ENCODE measurements around the gene NUDT21. TPM values are rescaled to one million over a fixed set of nuclear protein-coding genes. Genes with fewer than 3 reads are reported as not detected.

NUDT21 gene
- total RNA-seq, 1 donor from 2014 or later = 141 TPM

DNA sequence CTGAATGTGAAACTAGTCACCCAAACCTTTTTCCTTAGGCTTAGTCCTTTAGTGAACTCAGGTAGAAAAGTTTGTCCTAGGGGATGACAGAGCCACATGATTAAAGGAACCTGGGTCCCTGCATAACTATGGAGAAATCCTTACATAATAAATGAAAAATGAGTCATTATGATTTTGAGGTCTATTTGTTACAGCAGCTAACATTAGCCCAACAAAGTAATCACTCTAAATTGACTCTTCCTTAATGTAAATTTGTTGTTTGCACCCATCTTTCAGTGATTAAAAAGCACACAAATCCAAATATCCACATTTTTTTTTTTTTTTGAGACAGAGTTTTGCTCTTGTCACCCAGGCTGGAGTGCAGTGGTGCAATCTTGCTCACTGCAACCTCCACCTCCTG lies 32.3 kb upstream of the NUDT21 start:
- Mint-ChIP-seq H3K27ac (no peak overlapping the region), H3K27me3 (ENCODE audit: low read depth) (no peaks in the 10 kb centered on the region), H3K9me3 (peaks cover 3% of the 10 kb centered on the region), H3K36me3 (peaks cover 32% of the 10 kb centered on the region), H3K4me3 (no peak overlapping the region), H3K4me1 (peaks cover 4% of the 10 kb centered on the region)
- TF ChIP-seq CTCF (IDR thresholded peaks at IDR 0.05; ENCODE audit: unreplicated experiment) = no peak
- no peak for DNase-seq (ENCODE audit: low spot score in 2 of 2, unreplicated experiment in 2 of 2)

- peaks cover 4% of the 10 kb centered on the region for H3K4me1 Mint-ChIP-seq
- H3K27ac Mint-ChIP-seq = no peak overlapping the region
- peaks cover 32% of the 10 kb centered on the region for H3K36me3 Mint-ChIP-seq
- no peak for TF ChIP-seq CTCF (IDR thresholded peaks at IDR 0.05; ENCODE audit: unreplicated experiment)
- no peak overlapping the region for H3K4me3 Mint-ChIP-seq
- DNase-seq (ENCODE audit: low spot score in 2 of 2, unreplicated experiment in 2 of 2) = no peak
- H3K27me3 Mint-ChIP-seq (ENCODE audit: low read depth) = no peaks in the 10 kb centered on the region
- peaks cover 3% of the 10 kb centered on the region for H3K9me3 Mint-ChIP-seq
These were observed 31.6 kb upstream of the NUDT21 start for GRCh38 chr16:56482683-56483236.

DNA sequence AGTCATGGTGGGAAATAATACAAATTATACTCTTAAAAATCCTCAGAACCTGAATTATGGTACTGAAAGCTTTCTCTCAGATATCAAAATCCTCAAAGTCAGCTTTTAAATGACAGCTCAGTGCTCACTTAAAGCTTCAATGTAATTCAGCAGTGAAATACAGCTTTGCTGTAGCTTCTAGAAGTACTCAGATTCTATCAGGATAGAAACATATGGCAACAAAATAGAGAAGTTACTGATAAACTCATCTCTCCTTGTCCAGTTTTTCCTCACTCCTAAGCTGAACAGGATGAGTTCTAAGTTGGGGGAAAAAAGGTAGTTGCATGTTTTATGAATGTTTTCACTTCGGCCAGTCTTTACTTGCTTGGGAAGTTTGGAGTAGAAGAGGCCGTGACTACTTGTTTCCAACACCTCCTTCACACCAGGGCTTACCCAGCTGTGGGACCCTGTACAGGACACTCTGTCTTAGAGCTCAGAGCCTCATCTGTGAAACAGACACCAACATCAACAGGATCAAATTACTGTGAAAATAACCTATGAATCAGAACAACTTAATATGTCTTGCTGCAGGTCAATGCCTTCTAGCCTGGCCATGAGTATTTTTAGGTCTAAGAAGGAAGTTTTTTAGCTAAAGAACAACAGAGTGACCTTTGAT lies 30.5 kb upstream of the NUDT21 start:
- Mint-ChIP-seq H3K9me3 (peaks cover 3% of the 10 kb centered on the region), H3K4me1 (peaks cover 4% of the 10 kb centered on the region), H3K4me3 (no peak overlapping the region), H3K27me3 (ENCODE audit: low read depth) (no peaks in the 10 kb centered on the region), H3K27ac (no peak overlapping the region), H3K36me3 (peaks cover 40% of the 10 kb centered on the region)
- DNase-seq (ENCODE audit: low spot score in 2 of 2, unreplicated experiment in 2 of 2) = no peak
- TF ChIP-seq CTCF (IDR thresholded peaks at IDR 0.05; ENCODE audit: unreplicated experiment) = no peak

DNA sequence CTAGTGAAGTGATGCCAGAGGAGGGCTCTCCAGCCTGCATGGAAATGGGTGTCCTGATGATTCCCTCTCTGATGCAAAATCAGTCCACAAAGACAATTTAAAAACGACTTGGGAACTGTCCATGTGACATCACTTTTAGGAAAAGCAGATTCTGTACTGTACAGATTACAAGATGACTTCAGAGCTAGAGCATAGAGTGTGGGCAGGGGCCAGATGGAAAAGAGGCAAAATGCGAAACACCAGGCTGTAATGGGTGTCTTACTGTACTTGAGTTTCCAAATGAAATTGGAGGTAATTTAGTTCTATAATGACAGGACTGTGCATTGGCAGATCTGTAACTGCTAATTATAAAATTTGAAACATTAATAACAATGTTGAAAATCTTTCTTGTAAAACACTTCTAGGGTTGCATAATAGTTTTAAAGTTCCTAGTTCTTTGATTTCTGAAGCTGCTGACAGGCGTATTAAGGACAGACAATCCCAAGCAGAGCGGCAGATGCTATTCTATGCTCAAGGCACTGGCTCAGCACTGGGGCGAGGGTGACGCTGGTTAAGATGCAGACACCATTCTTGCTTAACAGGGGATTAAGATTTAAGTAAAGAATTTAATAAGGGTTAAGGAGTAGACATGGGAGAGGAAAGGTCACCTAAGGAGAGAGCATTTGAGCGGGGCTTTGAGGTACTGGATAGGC lies 29.8 kb upstream of the NUDT21 start:
- Mint-ChIP-seq H3K4me3 (no peak overlapping the region), H3K27ac (no peak overlapping the region), H3K27me3 (ENCODE audit: low read depth) (no peaks in the 10 kb centered on the region), H3K36me3 (peaks cover 39% of the 10 kb centered on the region), H3K9me3 (no peaks in the 10 kb centered on the region), H3K4me1 (peaks cover 4% of the 10 kb centered on the region)
- TF ChIP-seq CTCF (IDR thresholded peaks at IDR 0.05; ENCODE audit: unreplicated experiment) = no peak
- no peak for DNase-seq (ENCODE audit: low spot score in 2 of 2, unreplicated experiment in 2 of 2)

DNA sequence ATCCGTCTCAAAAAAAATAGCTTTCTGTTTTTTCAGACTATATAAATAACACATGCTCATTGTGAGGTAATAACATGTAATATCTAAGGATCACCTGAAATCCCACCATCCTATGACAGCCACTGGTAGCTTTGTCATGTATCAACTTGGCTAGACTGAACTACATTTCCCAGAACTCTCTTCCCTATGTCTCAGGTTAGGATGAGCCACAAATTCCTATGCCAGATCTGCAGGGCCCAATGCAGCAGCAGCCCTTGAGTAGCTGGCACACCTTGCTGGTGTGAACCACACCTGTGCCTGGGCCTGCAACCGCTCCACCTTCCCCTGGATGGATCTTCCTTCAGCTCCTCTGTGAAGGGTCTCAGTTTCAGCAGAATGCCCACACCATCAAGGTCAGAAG lies 28.3 kb upstream of the NUDT21 start:
- Mint-ChIP-seq H3K27me3 (ENCODE audit: low read depth) (no peaks in the 10 kb centered on the region), H3K27ac (no peak overlapping the region), H3K4me3 (no peak overlapping the region), H3K9me3 (no peaks in the 10 kb centered on the region), H3K4me1 (no peaks in the 10 kb centered on the region), H3K36me3 (peaks cover 35% of the 10 kb centered on the region)
- no peak for TF ChIP-seq CTCF (IDR thresholded peaks at IDR 0.05; ENCODE audit: unreplicated experiment)
- DNase-seq (ENCODE audit: low spot score in 2 of 2, unreplicated experiment in 2 of 2) = no peak

Data from mesothelial cell of epicardium (in vitro differentiated cells).